OCI-LY7 (cell line): ENCODE measurements around the gene XRN2.

Experiments
- EZH2phosphoT487 ChIP-seq: fragments of 200-600 bp; sonication (generic); IDR thresholded peaks from 2 replicates; pipeline ENCODE4 v1.6.1; 2018; ENCODE audit warnings: low read depth, borderline replicate concordance, mild to moderate bottlenecking, mixed run types, antibody characterized with exemption, low read length, moderate library complexity, mixed read lengths
- TF ChIP-seq, protein P1 (sequence below): fragments of 200-600 bp; sonication (generic); conservative IDR thresholded peaks from 2 replicates; pipeline ENCODE4 v1.5.1; 2014; ENCODE audit warnings: mild to moderate bottlenecking, antibody characterized with exemption, low read length, moderate library complexity, mixed read lengths

GRCh38 chr20:21302664-21303060, 469 bp upstream of the XRN2 start:
- TF ChIP-seq, protein P1, sequence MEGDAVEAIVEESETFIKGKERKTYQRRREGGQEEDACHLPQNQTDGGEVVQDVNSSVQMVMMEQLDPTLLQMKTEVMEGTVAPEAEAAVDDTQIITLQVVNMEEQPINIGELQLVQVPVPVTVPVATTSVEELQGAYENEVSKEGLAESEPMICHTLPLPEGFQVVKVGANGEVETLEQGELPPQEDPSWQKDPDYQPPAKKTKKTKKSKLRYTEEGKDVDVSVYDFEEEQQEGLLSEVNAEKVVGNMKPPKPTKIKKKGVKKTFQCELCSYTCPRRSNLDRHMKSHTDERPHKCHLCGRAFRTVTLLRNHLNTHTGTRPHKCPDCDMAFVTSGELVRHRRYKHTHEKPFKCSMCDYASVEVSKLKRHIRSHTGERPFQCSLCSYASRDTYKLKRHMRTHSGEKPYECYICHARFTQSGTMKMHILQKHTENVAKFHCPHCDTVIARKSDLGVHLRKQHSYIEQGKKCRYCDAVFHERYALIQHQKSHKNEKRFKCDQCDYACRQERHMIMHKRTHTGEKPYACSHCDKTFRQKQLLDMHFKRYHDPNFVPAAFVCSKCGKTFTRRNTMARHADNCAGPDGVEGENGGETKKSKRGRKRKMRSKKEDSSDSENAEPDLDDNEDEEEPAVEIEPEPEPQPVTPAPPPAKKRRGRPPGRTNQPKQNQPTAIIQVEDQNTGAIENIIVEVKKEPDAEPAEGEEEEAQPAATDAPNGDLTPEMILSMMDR, result no peak
- no peak for TF ChIP-seq EZH2phosphoT487
